ENCODE results near the gene GYS1.

GYS1 gene

DNA sequence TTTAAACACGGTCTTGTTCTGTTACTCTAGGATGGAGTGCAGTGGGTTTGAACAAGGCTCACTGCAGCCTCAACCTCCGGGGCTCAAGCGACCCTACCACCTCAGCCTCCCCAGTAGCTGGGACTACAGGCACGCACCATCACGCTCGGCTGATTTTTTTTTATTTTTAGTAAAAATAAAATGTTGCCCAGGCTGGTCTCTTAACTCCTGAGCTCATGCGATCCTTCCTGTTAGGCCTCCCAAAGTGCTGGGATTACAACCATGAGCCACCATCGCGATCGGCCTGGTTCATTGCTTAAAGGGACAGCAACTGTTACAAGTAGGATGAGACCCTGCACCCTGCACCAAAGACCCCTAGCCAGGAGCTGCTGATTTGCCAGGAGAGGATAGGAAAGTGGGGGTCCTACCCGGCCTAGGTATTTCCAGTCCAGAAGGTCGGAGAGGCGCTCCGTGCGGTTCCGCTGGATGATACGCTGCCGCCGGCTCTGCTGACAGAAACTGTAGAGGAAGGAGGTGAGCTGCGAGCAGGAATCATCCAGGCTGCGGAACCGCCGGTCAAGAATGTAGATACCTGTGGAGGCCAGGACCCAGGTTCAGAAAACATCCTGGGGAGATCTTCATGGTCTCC is 22.9 kb downstream of the GYS1 start:
- TF ChIP-seq, protein P1, sequence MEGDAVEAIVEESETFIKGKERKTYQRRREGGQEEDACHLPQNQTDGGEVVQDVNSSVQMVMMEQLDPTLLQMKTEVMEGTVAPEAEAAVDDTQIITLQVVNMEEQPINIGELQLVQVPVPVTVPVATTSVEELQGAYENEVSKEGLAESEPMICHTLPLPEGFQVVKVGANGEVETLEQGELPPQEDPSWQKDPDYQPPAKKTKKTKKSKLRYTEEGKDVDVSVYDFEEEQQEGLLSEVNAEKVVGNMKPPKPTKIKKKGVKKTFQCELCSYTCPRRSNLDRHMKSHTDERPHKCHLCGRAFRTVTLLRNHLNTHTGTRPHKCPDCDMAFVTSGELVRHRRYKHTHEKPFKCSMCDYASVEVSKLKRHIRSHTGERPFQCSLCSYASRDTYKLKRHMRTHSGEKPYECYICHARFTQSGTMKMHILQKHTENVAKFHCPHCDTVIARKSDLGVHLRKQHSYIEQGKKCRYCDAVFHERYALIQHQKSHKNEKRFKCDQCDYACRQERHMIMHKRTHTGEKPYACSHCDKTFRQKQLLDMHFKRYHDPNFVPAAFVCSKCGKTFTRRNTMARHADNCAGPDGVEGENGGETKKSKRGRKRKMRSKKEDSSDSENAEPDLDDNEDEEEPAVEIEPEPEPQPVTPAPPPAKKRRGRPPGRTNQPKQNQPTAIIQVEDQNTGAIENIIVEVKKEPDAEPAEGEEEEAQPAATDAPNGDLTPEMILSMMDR (conservative IDR thresholded peaks at IDR 0.05; ENCODE audit: low read length), result no peak
- no peak for TF ChIP-seq EZH2phosphoT487 (IDR thresholded peaks at IDR 0.05; ENCODE audit: borderline replicate concordance)
- no peaks in the 10 kb centered on the region for H3F3A ChIP-seq (ENCODE audit: low read depth)
- H3K9me2 ChIP-seq (replicated peaks; ENCODE audit: low read depth, low read length), result no peaks in the 10 kb centered on the region
- H3K4me3 ChIP-seq (ENCODE audit: low read length, poor library complexity, severe bottlenecking), result no peak overlapping the region
- H3K4me1 ChIP-seq (ENCODE audit: insufficient read depth, low read length, poor library complexity, severe bottlenecking), result peaks cover 8% of the 10 kb centered on the region
- no peaks in the 10 kb centered on the region for H3K27me3 ChIP-seq (ENCODE audit: insufficient read depth, low read length, poor library complexity, severe bottlenecking)
- H3K9me3 ChIP-seq (ENCODE audit: insufficient read depth, low read depth, low read length), result no peaks in the 10 kb centered on the region
- H3K79me2 ChIP-seq (ENCODE audit: insufficient read depth, low read length), result peaks cover 17% of the 10 kb centered on the region
- peaks cover 13% of the 10 kb centered on the region for H4K20me1 ChIP-seq (ENCODE audit: insufficient read depth, low read length, poor library complexity, severe bottlenecking)
- H3K36me3 ChIP-seq (ENCODE audit: insufficient read depth, low read length), result peaks cover 13% of the 10 kb centered on the region; the same call in 1 of the 2 replicates
- no peak overlapping the region for H3K9ac ChIP-seq (ENCODE audit: low read depth, low read length, poor library complexity, severe bottlenecking)
- H2AFZ ChIP-seq (ENCODE audit: low read length), result no peak overlapping the region
- H3K4me2 ChIP-seq (ENCODE audit: low read depth, low read length, poor library complexity, severe bottlenecking), result no peak overlapping the region

DNA sequence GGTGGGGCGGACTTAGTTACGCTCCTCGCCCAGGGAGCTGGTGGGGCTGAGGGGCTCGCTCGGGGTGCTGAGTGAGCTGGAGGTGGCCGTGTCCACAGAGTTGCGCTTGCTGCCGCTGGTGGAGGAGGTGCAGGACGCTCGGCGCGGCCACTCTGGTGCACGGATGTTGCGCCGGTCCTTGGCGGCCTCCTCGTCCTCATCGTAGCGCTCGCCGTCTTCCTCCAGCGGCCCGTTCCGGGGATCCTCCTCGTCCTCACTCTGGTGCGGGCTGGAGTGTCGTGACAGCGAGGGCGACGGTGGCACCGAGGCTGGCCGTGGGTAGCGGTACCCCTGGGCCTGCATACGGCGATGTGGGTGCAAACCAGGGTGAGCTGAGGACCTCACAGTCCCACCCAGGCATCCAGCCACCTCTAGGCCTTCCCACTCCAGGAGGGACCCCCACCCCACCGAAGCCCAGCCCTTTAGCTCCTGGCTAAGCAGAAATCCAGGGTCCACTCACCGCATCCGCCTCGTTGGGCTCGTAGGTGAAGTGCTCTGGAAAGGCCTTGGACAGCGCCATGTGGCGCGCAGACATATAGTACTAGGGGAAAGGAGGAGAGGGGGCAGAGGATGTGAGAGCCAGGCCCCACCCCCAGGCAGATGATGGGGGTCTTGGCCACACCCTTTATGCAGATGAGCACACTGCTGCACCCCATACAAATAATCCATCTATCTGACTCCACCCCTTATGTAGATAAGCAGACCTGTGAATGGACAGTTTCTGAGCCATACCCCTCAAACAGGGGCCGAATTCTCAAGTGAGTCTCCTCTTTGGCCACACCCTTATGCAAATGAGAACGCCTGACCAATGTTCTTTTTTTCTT is 23.6 kb downstream of the GYS1 start:
- Histone ChIP-seq H2AFZ (ENCODE audit: low read length) (no peak overlapping the region), H3K79me2 (ENCODE audit: insufficient read depth, low read length) (peaks cover 19% of the 10 kb centered on the region), H3K27me3 (ENCODE audit: insufficient read depth, low read length, poor library complexity, severe bottlenecking) (no peaks in the 10 kb centered on the region), H3K36me3 (ENCODE audit: insufficient read depth, low read length) (peaks cover 13% of the 10 kb centered on the region; the same call in 1 of the 2 replicates), H3F3A (ENCODE audit: low read depth) (no peaks in the 10 kb centered on the region), H3K9me3 (ENCODE audit: insufficient read depth, low read depth, low read length) (no peaks in the 10 kb centered on the region), H3K4me3 (ENCODE audit: low read length, poor library complexity, severe bottlenecking) (no peak overlapping the region), H4K20me1 (ENCODE audit: insufficient read depth, low read length, poor library complexity, severe bottlenecking) (peaks cover 13% of the 10 kb centered on the region), H3K4me2 (ENCODE audit: low read depth, low read length, poor library complexity, severe bottlenecking) (no peak overlapping the region), H3K4me1 (ENCODE audit: insufficient read depth, low read length, poor library complexity, severe bottlenecking) (peaks cover 10% of the 10 kb centered on the region), H3K9ac (ENCODE audit: low read depth, low read length, poor library complexity, severe bottlenecking) (no peak overlapping the region), H3K9me2 (replicated peaks; ENCODE audit: low read depth, low read length) (no peaks in the 10 kb centered on the region)
- TF ChIP-seq, protein P1 (conservative IDR thresholded peaks at IDR 0.05; ENCODE audit: low read length), result no peak
- TF ChIP-seq EZH2phosphoT487 (IDR thresholded peaks at IDR 0.05; ENCODE audit: borderline replicate concordance), result no peak

DNA sequence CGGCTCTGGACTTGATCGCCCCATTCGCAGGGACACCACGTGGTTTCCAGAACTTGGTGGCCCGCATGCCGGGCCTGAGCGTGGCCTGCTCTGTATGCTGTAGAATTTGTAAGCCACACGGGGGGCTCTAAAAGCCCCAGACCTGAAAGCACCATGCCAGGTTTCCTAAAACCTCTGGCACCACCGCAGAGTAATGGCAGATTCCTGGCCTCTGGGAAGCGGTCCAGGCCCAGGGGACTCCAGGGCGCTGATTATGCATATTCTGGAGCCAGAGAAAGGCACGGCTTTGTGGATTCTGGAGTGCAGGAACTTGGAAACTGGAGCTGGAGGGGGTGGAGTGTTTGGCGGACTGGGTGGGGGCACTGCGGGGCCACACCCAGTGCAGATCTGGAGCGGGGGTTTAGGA is 24.3 kb downstream of the GYS1 start:
- no peaks in the 10 kb centered on the region for H3K9me3 ChIP-seq (ENCODE audit: insufficient read depth, low read depth, low read length)
- no peaks in the 10 kb centered on the region for H3F3A ChIP-seq (ENCODE audit: low read depth)
- TF ChIP-seq EZH2phosphoT487 (IDR thresholded peaks at IDR 0.05; ENCODE audit: borderline replicate concordance), result no peak
- TF ChIP-seq, protein P1 (conservative IDR thresholded peaks at IDR 0.05; ENCODE audit: low read length), result no peak
- H3K4me3 ChIP-seq (ENCODE audit: low read length, poor library complexity, severe bottlenecking), result no peak overlapping the region
- no peak overlapping the region for H2AFZ ChIP-seq (ENCODE audit: low read length)
- peaks cover 26% of the 10 kb centered on the region for H3K79me2 ChIP-seq (ENCODE audit: insufficient read depth, low read length)
- H3K9ac ChIP-seq (ENCODE audit: low read depth, low read length, poor library complexity, severe bottlenecking), result no peak overlapping the region
- no peaks in the 10 kb centered on the region for H3K9me2 ChIP-seq (replicated peaks; ENCODE audit: low read depth, low read length)
- no peaks in the 10 kb centered on the region for H3K27me3 ChIP-seq (ENCODE audit: insufficient read depth, low read length, poor library complexity, severe bottlenecking)
- no peak overlapping the region for H3K4me2 ChIP-seq (ENCODE audit: low read depth, low read length, poor library complexity, severe bottlenecking)
- H3K4me1 ChIP-seq (ENCODE audit: insufficient read depth, low read length, poor library complexity, severe bottlenecking), result peaks cover 17% of the 10 kb centered on the region
- H4K20me1 ChIP-seq (ENCODE audit: insufficient read depth, low read length, poor library complexity, severe bottlenecking), result peaks cover 13% of the 10 kb centered on the region
- H3K36me3 ChIP-seq (ENCODE audit: insufficient read depth, low read length), result peaks cover 8% of the 10 kb centered on the region; the same call in 1 of the 2 replicates

All from Loucy (cell line).